ENCODE results near the gene PRIMA1. TPM values are rescaled to one million over a fixed set of nuclear protein-coding genes. Genes with fewer than 3 reads are reported as not detected.

Gene PRIMA1
- total and polyA plus RNA-seq, 2 experiments from 2014 or later, result 2.1 to 3.5 TPM

DNA sequence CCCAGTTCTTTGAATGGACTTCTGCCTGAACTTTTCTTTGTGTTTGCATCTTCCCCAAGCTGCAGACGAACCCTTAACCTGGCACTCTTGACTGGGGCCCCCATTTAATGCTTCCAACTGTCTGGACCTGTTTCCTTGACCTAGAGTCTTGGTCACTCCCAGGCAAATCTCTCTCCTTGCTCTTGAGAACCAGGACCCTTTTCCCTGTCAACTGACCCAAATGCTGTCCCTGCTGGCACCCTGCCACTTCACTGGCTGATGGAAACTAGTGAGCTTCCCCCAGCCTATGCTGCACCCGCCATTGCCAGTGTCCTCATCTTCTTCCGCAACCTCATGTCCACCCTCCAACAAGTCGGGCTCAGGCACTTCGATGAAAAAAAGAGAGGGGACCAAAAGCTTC, 79.5 kb downstream of the PRIMA1 start:
- H3F3A ChIP-seq (replicated peaks; ENCODE audit: low read depth), result no peaks in the 10 kb centered on the region
- no peaks in the 10 kb centered on the region for H4K20me1 ChIP-seq (replicated peaks; ENCODE audit: insufficient read depth)
- H3K27me3 Mint-ChIP-seq (ENCODE audit: insufficient read depth, low read depth, poor library complexity), result peaks cover 7% of the 10 kb centered on the region
- no peaks in the 10 kb centered on the region for H3K27me3 ChIP-seq (ENCODE audit: insufficient read depth)
- no peak for DNase-seq (ENCODE audit: low spot score)
- no peak for ATAC-seq
- no peak overlapping the region for H3K4me3 Mint-ChIP-seq
- no peaks in the 10 kb centered on the region for H3K36me3 Mint-ChIP-seq (ENCODE audit: low read depth)
- H3K27ac Mint-ChIP-seq, result no peak overlapping the region
- no peaks in the 10 kb centered on the region for H3K79me2 ChIP-seq (replicated peaks; ENCODE audit: insufficient read depth)
- no peak overlapping the region for H2AFZ ChIP-seq
- H3K9me3 Mint-ChIP-seq, result no peaks in the 10 kb centered on the region
- H3K36me3 ChIP-seq (ENCODE audit: insufficient read depth), result no peaks in the 10 kb centered on the region
- peaks cover 22% of the 10 kb centered on the region for H3K4me1 Mint-ChIP-seq
- no peaks in the 10 kb centered on the region; the same call in 1 of the 2 replicates for H3K4me1 ChIP-seq (ENCODE audit: insufficient read depth)
- TF ChIP-seq, protein P1, sequence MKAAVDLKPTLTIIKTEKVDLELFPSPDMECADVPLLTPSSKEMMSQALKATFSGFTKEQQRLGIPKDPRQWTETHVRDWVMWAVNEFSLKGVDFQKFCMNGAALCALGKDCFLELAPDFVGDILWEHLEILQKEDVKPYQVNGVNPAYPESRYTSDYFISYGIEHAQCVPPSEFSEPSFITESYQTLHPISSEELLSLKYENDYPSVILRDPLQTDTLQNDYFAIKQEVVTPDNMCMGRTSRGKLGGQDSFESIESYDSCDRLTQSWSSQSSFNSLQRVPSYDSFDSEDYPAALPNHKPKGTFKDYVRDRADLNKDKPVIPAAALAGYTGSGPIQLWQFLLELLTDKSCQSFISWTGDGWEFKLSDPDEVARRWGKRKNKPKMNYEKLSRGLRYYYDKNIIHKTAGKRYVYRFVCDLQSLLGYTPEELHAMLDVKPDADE (IDR thresholded peaks at IDR 0.05), result no peak
- no peaks in the 10 kb centered on the region for H3K9me2 ChIP-seq (ENCODE audit: insufficient read depth)
- H3K4me2 ChIP-seq, result no peak overlapping the region
- H3K4me3 ChIP-seq, result no peak overlapping the region
- H3K27ac ChIP-seq (ENCODE audit: low read depth), result no peak overlapping the region

- no peaks in the 10 kb centered on the region for H3K79me2 ChIP-seq (replicated peaks; ENCODE audit: insufficient read depth)
- Mint-ChIP-seq H3K4me3 (no peak overlapping the region), H3K27ac (no peak overlapping the region), H3K36me3 (ENCODE audit: low read depth) (no peaks in the 10 kb centered on the region), H3K9me3 (no peaks in the 10 kb centered on the region), H3K27me3 (ENCODE audit: insufficient read depth, low read depth, poor library complexity) (peaks cover 9% of the 10 kb centered on the region), H3K4me1 (peaks cover 19% of the 10 kb centered on the region)
- no peaks in the 10 kb centered on the region for H3K36me3 ChIP-seq (ENCODE audit: insufficient read depth)
- no peaks in the 10 kb centered on the region for H3K27me3 ChIP-seq (ENCODE audit: insufficient read depth)
- H3K27ac ChIP-seq (ENCODE audit: low read depth), result no peak overlapping the region
- ATAC-seq (no peak), DNase-seq (ENCODE audit: low spot score) (no peak)
- no peaks in the 10 kb centered on the region for H3K9me2 ChIP-seq (ENCODE audit: insufficient read depth)
- no peak overlapping the region for H2AFZ ChIP-seq
- no peaks in the 10 kb centered on the region for H3F3A ChIP-seq (replicated peaks; ENCODE audit: low read depth)
- no peak overlapping the region for H3K4me3 ChIP-seq
- H3K4me2 ChIP-seq, result no peak overlapping the region
- no peak for TF ChIP-seq ZNF114 (CRISPR knock-in tag; IDR thresholded peaks at IDR 0.05)
- H4K20me1 ChIP-seq (replicated peaks; ENCODE audit: insufficient read depth), result no peaks in the 10 kb centered on the region
- no peaks in the 10 kb centered on the region; the same call in 1 of the 2 replicates for H3K4me1 ChIP-seq (ENCODE audit: insufficient read depth)
These were observed 80.0 kb downstream of the PRIMA1 start for GRCh38 chr14:93708311-93708734.

DNA sequence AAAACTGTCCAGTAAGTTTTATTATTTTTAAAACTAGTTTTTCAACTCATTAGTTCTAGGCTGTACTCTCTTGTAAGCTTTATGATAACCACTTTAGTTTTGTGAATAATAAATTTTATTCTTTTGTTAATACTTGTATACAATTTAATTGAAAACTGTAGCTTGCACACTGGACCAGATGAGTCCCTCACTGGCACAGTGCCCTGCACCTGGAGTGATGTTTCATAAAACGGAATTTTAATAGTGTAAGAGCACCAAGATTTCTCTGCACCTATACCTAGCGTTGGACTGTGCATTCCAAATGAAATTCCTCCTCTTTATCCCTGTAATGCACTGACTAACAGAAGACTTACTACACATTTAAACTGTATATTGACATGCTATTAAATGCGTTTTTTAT, 80.8 kb downstream of the PRIMA1 start:
- H3K36me3 ChIP-seq (ENCODE audit: insufficient read depth), result no peaks in the 10 kb centered on the region
- no peaks in the 10 kb centered on the region for H4K20me1 ChIP-seq (replicated peaks; ENCODE audit: insufficient read depth)
- Mint-ChIP-seq H3K4me1 (peaks cover 10% of the 10 kb centered on the region), H3K4me3 (no peak overlapping the region), H3K27ac (no peak overlapping the region), H3K9me3 (no peaks in the 10 kb centered on the region), H3K36me3 (ENCODE audit: low read depth) (no peaks in the 10 kb centered on the region), H3K27me3 (ENCODE audit: insufficient read depth, low read depth, poor library complexity) (peaks cover 9% of the 10 kb centered on the region)
- DNase-seq (ENCODE audit: low spot score) (no peak), ATAC-seq (no peak)
- no peak overlapping the region for H3K4me2 ChIP-seq
- no peaks in the 10 kb centered on the region for H3F3A ChIP-seq (replicated peaks; ENCODE audit: low read depth)
- no peaks in the 10 kb centered on the region for H3K79me2 ChIP-seq (replicated peaks; ENCODE audit: insufficient read depth)
- no peaks in the 10 kb centered on the region for H3K27me3 ChIP-seq (ENCODE audit: insufficient read depth)
- H3K9me2 ChIP-seq (ENCODE audit: insufficient read depth), result no peaks in the 10 kb centered on the region
- H3K27ac ChIP-seq (ENCODE audit: low read depth), result no peak overlapping the region
- no peak overlapping the region for H2AFZ ChIP-seq
- H3K4me3 ChIP-seq, result no peak overlapping the region
- TF ChIP-seq ZNF114 (CRISPR knock-in tag; IDR thresholded peaks at IDR 0.05) (no peak), POLR2AphosphoS5 (IDR thresholded peaks at IDR 0.05; ENCODE audit: low read depth) (no peak)
- no peaks in the 10 kb centered on the region; the same call in 1 of the 2 replicates for H3K4me1 ChIP-seq (ENCODE audit: insufficient read depth)

- no peak overlapping the region for H2AFZ ChIP-seq
- H4K20me1 ChIP-seq (replicated peaks; ENCODE audit: insufficient read depth), result no peaks in the 10 kb centered on the region
- Mint-ChIP-seq H3K9me3 (no peaks in the 10 kb centered on the region), H3K27ac (no peak overlapping the region), H3K4me3 (no peak overlapping the region), H3K36me3 (ENCODE audit: low read depth) (no peaks in the 10 kb centered on the region), H3K27me3 (ENCODE audit: insufficient read depth, low read depth, poor library complexity) (peaks cover 9% of the 10 kb centered on the region), H3K4me1 (peaks cover 4% of the 10 kb centered on the region; the same call in 2 of the 3 replicates)
- no peak overlapping the region for H3K4me2 ChIP-seq
- H3K36me3 ChIP-seq (ENCODE audit: insufficient read depth), result no peaks in the 10 kb centered on the region
- H3K4me3 ChIP-seq, result no peak overlapping the region
- DNase-seq (ENCODE audit: low spot score), result no peak
- ATAC-seq, result peak; percentile 30
- H3K79me2 ChIP-seq (replicated peaks; ENCODE audit: insufficient read depth), result no peaks in the 10 kb centered on the region
- H3K27me3 ChIP-seq (ENCODE audit: insufficient read depth), result no peaks in the 10 kb centered on the region
- no peak overlapping the region for H3K27ac ChIP-seq (ENCODE audit: low read depth)
- no peaks in the 10 kb centered on the region for H3K9me2 ChIP-seq (ENCODE audit: insufficient read depth)
- H3K4me1 ChIP-seq (ENCODE audit: insufficient read depth), result no peaks in the 10 kb centered on the region
- no peaks in the 10 kb centered on the region for H3F3A ChIP-seq (replicated peaks; ENCODE audit: low read depth)
- TF ChIP-seq STAT1 (IDR thresholded peaks at IDR 0.05; ENCODE audit: unreplicated experiment) (no peak), ZNF331 (CRISPR knock-in tag; IDR thresholded peaks at IDR 0.05; ENCODE audit: low read depth) (no peak)
These were observed 81.8 kb downstream of the PRIMA1 start for GRCh38 chr14:93706360-93706955.

Data from GM23338 (cell line).